ENCODE results near the gene PIGH.

- TF ChIP-seq REST (IDR thresholded peaks at IDR 0.05; ENCODE audit: low read depth): no peak
- no peak for TF ChIP-seq RAD21 (IDR thresholded peaks at IDR 0.05; ENCODE audit: low read depth)
- TF ChIP-seq TAF1 (IDR thresholded peaks at IDR 0.05; ENCODE audit: low read depth): no peak
- TF ChIP-seq CEBPB (IDR thresholded peaks at IDR 0.05): no peak
- no peak for TF ChIP-seq MAX (IDR thresholded peaks at IDR 0.05)
- TF ChIP-seq CREB1 (IDR thresholded peaks at IDR 0.05; ENCODE audit: low read depth): no peak
- TF ChIP-seq TCF12 (IDR thresholded peaks at IDR 0.05; ENCODE audit: low read depth): no peak
- TF ChIP-seq YY1 (IDR thresholded peaks at IDR 0.05; ENCODE audit: low read depth): no peak
These were observed 32.4 kb downstream of the PIGH start for GRCh38 chr14:67567654-67568053.

All from Ishikawa (cell line).